D341Med (cell line): ENCODE measurements around the gene ZBTB8B.
"Not testable (repeated sequence)": the region's sequence is repeated elsewhere in the genome, so short reads cannot be mapped to it uniquely, and the experiment has no call there.

Experiments used
- DNase-seq: peaks from one replicate; pipeline ENCODE4 v3.0.0; 2012; ENCODE audit warnings: low spot score

The ZBTB8B gene

GRCh38 chr1:32464716-32465577 lies at the start of gene ZBTB8B:
Gene ZBTB8B, plus strand, starts transcription at chr1:32465072. Its CDS starts 5,553 bp downstream, at chr1:32470625.
- peak; percentile 79 for DNase-seq

DNA sequence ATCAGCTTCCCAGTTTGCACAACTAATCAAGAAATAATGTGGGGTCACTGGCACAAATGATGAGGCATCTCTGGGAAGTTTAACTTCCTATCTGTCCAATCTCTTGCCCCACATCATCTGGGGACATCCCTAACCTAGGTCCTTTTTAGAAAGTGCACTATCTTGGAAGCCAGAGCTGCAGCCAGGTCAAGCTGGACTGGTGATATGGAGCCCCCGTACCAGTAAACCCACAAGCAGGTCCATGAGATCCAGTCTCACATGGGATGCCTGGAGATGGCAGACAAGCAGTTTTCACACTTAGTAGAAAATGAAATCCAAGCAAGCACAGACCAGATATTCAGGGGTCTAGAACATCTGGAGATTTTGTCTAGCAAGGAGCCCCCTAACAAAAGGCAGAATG lies 43.1 kb upstream of the ZBTB8B start:
- DNase-seq = no peak

DNA sequence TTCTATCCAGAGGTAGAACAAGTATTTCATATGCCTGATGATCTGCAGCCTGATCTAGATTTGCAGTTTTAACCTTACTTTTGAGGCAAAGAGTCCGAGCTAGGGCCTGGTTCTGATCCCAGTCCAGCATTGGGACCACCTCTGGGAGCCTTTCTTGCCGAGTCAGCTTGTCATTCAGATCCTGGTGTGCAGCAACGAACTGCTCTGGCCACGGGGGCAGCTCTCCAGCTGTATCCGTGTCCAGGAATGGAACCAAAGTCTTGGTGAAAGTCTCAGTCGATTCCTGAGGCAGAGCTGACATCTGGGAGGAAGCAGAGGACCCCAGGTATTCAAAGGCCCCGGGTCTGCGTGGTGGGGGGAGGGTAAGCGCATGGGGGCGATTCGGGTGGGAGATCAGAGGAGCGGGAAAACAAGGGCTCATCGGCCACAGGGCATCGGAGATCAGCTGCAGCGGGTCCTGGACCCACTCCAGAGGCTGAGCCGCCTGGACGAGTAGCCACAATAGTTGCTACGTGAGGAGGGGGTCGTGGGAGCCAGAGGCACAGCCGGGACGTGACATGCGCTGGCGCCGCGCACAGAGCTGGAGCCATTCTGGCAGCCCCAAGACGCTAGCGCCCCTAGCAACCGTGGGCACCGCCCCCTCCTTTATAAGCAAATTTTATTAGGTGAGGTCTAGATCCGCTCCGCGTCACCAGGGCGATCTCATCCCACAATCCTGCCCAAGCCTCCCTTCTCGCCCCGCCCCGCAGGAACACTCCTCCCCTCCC lies 38.2 kb upstream of the ZBTB8B start:
- DNase-seq = peak; percentile 38

DNA sequence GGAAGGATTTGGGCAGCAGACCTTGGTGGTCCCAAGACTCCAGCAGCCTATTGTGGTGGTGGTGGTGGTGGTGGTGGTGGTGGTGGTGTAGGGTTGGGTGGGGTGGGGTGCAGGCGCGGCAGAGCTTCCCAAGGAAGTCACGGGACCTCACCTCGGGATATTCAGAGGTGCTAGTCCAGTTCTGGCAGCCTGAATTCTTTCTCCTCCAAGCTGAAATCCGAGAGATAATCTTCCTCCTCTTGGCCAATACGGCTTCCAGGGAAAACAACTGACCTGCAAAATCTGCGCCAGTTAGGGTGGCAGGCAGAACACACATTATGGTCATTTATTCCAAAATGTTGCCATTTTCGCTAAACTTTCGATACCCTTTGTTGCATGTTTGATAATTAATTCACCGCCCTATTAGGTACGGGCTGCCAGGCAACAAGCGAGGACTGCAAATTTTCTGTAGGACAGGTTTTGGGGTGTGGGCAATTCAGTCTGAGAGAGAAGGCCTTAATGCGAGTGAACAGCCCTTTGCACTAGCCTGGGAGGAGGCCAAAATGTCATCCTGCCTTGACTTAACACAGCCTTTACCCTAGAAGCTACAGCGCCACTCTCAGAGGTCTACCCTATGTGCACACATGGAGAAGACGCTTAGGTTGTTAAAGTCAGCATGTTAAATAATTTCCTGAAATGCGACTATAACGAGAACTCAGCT lies 37.5 kb upstream of the ZBTB8B start:
- DNase-seq = no peak

DNA sequence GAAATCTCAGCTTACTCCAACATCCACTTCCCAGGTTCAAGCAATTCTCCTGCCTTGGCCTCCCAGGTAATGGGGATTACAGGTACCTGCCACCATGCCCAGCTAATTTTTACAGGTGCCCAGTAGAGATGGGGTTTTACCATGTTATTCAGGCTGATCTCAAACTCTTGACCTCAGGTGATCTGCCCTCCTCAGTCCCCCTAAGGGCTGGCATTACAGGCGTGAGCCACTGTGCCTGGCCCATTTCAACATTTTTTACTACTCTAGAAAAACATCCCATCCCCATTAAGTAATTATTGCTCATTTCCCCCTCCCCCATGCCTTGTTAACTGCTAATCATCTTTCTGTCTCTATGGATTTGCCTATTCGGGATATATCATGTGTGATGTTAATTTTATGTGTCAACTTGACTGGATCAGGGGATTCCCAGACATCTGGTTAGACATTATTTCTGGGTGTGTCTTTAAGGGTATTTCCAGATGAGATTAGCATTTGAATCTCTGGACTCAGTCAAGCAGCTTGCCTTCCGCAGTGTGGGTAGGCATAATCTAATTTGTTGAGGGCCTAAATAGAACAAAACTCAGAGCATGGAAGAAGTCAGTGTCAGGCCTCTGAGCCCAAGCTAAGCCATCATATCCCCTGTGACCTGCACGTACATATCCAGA lies 33.0 kb upstream of the ZBTB8B start:
- no peak for DNase-seq

GRCh38 chr1:32438136-32438535 lies 26.7 kb upstream of the ZBTB8B start:
- DNase-seq = no peak

DNA sequence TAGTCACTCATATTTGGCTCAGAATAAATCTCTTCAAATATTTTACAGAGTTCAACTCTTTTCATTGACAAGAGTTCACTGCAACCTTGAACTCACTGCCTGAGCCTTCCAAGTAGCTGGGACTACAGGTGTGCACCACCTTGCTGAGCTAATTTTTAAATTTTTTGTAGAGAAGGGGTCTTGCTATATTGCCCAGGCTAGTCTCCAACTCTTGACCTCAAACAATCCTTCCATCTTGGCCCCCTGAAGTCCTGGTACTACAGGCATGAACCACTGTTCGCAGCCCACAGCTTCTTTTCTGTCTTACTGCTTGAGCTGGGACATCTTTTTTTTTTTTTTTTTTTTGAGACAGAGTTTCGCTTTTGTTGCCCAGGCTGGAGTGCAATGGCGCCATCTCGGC lies 26.1 kb upstream of the ZBTB8B start:
- not testable (repeated sequence) for DNase-seq

GRCh38 chr1:32441467-32441866 lies 23.4 kb upstream of the ZBTB8B start:
- DNase-seq = not testable (repeated sequence)

DNA sequence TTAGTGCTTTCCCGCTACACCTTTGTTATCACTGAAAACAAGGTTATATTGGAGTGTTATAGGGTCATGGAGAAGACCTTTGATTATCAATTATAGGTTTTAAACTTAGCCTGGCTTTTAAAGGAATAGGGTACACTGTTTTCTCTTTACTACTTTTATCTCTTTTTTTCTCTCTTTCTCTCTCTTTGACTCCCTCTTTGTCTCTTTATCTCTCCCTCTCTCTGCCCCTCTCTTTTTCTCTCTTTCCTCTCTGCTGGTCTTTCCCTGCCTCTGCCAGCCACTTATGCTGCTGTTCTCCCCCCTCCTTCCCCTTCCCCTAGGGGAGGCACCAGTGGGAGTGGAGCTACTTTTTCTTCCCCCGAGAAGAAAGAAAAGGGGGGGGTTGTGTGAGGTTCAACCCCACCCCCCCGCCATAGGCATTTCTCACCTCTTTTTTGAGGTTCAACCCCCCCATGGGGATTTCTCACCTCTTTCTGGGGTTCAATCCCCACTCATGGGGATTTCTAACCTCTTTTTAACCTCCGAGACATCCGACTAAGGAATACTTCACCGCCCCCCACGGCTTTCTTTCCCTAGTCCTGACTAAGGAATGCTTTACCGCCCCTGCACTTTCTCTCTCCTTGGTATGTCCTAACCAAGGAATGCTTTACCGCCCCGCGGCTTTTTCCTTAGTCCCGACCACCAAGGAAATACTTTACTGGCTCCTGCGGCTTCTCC lies 17.2 kb upstream of the ZBTB8B start:
- no peak for DNase-seq

DNA sequence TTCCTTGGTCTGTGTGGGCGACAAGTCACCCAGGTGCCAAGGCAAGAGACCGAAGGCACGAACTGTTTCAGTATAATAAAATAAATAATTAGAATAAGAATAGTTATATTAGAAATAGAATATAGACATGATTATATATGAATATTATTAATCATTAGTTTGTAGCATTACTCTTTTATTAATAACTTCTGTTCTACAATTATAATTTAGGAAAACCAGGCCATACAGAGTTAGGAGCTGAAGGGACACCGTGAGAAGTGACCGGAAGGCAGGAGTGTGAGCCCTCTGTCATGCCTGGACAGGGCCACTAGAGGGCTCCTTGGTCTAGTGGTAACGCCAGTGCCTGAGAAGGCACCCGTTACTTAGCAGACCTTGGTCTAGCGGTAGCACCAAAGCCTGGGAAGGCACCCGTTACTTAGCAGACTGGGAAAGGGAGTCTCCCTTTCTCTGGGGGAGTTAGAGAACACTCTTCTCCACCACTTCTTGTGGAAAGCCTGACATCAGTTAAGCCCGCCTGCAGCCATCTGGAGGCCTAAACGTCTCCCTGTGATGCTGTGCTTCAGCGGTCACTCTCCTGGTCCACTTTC lies 16.6 kb upstream of the ZBTB8B start:
- DNase-seq = not testable (repeated sequence)

GRCh38 chr1:32448773-32449456 lies 16.0 kb upstream of the ZBTB8B start:
- DNase-seq = peak; percentile 52

- DNase-seq = not testable (repeated sequence)
These were observed 15.4 kb upstream of the ZBTB8B start for GRCh38 chr1:32449457-32449831.

- DNase-seq = no peak
These were observed 10.1 kb upstream of the ZBTB8B start for GRCh38 chr1:32454726-32455125.

DNA sequence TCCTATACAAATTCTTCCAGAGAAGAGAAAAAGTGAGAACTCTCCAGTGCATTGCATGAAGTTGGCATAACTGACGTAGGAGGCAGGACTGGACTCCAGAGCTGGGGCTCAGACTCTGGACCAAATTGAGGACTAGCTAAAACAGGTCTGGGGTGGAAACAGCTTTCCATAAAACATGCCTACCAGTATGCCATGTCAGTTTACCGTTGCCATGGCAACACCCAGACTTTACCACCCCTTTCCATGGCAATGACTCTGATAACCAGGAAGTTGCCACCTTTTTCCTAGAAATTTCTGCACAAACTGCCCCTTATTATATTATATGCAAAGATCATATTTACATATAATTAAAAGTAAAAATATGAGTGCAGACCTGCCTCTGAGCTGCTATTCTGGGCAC lies 8.9 kb upstream of the ZBTB8B start:
- DNase-seq = no peak

- DNase-seq = not testable (repeated sequence)
These were observed 6.1 kb upstream of the ZBTB8B start for GRCh38 chr1:32458798-32459197.

GRCh38 chr1:32462977-32463376 lies 1.9 kb upstream of the ZBTB8B start:
- DNase-seq = not testable (repeated sequence)

DNA sequence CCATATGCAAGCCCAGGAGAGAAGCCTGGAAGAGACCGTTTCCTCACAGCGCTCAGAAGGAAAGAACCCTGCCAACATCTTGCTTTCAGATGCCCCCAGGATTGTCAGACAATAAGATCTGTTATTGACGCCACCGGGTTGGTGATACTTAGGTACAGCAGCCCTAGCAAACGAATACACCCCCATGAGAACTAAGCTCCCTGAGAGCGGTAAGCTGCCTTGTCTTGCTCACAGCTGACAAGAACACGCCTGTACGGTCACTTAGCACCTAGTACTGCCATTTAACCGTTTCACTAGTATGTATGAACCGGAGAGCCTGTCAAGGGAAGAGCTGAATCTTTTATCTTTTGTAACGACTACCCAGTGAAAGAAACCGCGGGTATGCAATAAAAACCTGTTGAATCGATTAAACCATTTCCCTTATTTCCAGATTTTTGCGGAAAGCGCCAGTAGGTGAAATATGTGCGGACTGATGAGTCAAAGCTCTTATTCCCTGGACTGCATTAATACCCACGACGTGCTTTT lies 619 bp upstream of the ZBTB8B start:
- DNase-seq = no peak

DNA sequence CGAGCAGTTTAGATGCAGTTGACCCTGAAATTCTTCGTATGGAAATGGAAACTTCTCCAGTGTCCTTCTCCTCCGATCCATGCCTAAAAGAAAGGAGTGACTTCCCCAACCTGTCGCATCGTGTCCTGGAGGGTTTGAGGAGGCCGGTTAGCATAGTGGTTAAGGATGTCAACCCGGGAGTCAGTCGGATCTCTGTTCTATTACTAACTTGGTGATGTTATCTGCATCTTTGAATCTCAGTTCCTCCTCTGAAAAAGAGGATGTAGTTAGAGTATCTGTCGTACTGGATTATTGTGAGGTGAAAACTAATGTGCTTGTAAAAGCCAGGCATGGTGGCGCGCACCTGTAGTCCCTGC lies 684 bp downstream of the ZBTB8B start:
- DNase-seq = no peak

GRCh38 chr1:32466761-32467160 lies 1.9 kb downstream of the ZBTB8B start:
- DNase-seq = no peak

DNA sequence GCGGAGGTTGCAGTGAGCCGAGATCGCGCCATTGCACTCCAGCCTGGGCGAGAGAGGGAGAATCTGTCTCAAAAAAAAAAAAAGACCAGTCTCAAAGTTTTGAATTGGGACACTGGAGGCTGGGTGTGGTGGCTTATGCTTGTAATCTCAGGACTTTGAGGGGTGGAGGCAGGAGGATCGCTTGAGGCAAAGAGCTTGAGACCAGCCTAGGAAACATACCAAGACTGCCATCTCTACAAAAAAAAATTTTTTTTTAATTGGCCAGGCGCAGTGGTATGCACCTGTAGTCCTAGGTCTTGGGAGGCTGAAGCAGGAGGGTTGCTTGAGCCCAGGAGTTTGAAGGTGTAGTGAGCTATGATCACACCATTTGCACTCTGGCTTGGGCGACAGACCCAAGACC lies 3.9 kb downstream of the ZBTB8B start:
- DNase-seq = no peak
